ENCODE measurements around the gene PLA2G4E.

PLA2G4E gene

DNA sequence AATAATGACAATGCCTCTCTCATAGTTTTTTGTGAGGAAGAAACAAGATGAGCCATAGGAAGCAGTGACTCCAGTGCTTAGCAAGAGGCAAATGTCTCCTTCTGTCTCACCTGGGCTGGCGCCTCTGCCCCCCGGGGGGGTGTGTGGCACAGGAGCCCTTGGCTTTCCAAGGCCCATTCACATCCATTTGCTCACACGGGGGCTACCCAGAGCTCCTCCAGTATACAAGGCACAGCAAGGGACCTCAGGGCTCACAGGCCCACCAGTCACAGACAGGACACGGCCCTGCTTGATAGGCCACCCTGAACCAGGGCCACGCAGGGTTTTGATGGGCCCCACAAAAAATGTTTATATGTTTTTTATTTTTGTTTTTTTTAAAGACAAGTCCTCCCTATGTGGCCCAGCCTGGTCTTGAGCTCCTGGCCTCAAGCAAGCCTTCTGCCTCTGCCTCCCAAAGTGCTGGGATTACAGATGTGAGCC, 26.6 kb downstream of the PLA2G4E start:
- Histone ChIP-seq H3K9me3 (no peaks in the 10 kb centered on the region), H3K4me3 (no peak overlapping the region), H3K27me3 (no peaks in the 10 kb centered on the region), H3K4me1 (no peaks in the 10 kb centered on the region), H3K36me3 (no peaks in the 10 kb centered on the region), H3K27ac (no peak overlapping the region)
- DNase-seq: no peak
- intact Hi-C loops (cut with DNase I; ENCODE audit: low total_unique reads): no loop called here
- TF ChIP-seq, protein P1, sequence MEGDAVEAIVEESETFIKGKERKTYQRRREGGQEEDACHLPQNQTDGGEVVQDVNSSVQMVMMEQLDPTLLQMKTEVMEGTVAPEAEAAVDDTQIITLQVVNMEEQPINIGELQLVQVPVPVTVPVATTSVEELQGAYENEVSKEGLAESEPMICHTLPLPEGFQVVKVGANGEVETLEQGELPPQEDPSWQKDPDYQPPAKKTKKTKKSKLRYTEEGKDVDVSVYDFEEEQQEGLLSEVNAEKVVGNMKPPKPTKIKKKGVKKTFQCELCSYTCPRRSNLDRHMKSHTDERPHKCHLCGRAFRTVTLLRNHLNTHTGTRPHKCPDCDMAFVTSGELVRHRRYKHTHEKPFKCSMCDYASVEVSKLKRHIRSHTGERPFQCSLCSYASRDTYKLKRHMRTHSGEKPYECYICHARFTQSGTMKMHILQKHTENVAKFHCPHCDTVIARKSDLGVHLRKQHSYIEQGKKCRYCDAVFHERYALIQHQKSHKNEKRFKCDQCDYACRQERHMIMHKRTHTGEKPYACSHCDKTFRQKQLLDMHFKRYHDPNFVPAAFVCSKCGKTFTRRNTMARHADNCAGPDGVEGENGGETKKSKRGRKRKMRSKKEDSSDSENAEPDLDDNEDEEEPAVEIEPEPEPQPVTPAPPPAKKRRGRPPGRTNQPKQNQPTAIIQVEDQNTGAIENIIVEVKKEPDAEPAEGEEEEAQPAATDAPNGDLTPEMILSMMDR (IDR thresholded peaks at IDR 0.05): no peak

DNA sequence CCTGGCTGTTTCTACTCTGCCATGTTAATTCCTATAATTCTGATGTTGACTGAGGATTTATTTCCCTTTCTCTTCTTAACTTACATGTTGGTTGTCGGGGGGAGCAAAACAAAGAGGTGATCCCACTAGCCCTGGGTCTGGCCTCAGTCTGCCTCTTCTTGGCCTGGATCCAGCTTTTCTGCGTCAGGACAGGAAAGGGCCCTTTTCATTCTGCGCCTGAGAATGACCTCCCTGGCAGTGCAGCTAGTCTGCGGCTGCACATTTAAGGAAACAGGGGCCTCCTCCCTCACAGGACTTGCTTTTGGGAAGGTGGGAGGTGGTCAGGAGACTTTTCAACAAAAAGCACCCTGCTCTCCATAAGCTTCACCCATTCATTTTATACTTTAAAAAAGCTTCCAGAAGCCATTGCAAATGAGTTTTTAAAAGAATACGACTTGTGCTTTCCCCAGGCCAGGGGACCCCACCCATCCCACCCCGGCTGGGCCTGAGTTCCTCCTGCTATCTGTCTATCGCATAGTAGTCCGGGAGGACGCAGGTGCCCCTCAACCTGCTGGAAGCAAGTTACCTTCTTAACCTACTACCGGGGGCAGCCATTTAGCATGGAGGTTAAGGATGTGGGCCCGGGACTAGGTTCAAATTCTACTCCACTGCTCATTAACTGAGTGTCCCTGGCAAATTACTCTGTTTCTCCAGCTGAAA, 27.2 kb downstream of the PLA2G4E start:
- Histone ChIP-seq H3K4me1 (no peaks in the 10 kb centered on the region), H3K27me3 (no peaks in the 10 kb centered on the region), H3K9me3 (no peaks in the 10 kb centered on the region), H3K27ac (no peak overlapping the region), H3K36me3 (no peaks in the 10 kb centered on the region), H3K4me3 (no peak overlapping the region)
- intact Hi-C loops (cut with DNase I; ENCODE audit: low total_unique reads): no loop called here
- TF ChIP-seq, protein P1 (IDR thresholded peaks at IDR 0.05): no peak
- no peak for DNase-seq

DNA sequence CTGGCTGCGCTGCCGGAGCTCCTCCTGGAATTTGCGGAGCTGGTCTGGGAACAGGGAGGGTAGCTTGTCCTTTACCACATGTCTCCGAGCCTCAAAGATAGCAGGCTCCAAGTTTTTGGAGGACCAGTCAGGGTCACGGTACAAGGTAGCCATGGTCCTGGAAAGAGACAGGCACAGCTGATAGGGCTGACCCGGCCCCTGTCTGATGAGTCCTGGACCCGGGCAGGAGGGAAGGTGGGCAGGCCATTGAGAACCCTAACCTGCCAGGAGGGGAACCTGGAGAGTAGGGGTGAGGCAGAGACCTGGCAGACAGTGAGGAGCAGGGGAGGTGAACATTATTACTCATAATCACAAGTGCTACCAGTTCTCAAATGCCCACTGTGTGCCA, 28.0 kb downstream of the PLA2G4E start:
- Histone ChIP-seq H3K4me3 (no peak overlapping the region), H3K27me3 (no peaks in the 10 kb centered on the region), H3K36me3 (no peaks in the 10 kb centered on the region), H3K27ac (no peak overlapping the region), H3K9me3 (no peaks in the 10 kb centered on the region), H3K4me1 (no peaks in the 10 kb centered on the region)
- DNase-seq: no peak
- TF ChIP-seq, protein P1 (IDR thresholded peaks at IDR 0.05): no peak
- intact Hi-C loops (cut with DNase I; ENCODE audit: low total_unique reads): no loop called here

DNA sequence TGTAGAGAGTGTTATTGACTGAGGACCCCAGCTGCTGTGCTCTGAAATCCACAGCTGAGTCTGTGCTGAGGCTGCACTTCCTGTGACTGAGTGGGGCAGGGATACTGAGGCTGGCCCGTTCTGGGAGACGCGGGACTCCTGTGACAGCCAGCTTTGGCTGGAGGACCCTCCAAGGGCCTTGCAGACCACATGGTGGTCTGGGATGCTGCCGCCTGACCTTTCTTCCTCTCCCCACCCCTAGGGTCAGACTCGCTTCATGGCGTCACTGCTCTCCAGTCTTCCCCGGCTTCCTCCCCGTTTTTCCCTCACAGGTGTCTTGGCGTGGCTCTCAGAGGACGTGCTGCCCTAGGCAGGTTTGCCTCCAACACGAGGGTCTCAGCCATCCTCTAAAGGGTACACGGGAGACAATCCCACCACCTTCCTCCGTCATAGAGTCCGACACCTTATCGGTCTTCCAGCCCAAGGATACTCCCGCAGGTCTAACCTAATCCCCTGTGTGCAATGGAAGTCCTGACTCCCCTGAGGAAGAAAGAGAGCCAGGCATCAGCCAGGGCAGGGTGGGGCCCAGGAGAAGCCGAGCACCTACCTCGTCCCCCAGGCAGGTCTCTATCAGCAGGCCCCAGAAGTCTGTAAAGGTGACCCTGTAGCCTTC, 28.6 kb downstream of the PLA2G4E start:
- no peaks in the 10 kb centered on the region for H3K36me3 ChIP-seq
- no peak overlapping the region for H3K4me3 ChIP-seq
- TF ChIP-seq, protein P1 (IDR thresholded peaks at IDR 0.05): no peak
- H3K27me3 ChIP-seq: no peaks in the 10 kb centered on the region
- no peak overlapping the region for H3K27ac ChIP-seq
- no peaks in the 10 kb centered on the region for H3K9me3 ChIP-seq
- peak in 1 of 2 donors; percentile 51 for DNase-seq
- intact Hi-C loops (cut with DNase I; ENCODE audit: low total_unique reads): no loop called here
- no peaks in the 10 kb centered on the region for H3K4me1 ChIP-seq

DNA sequence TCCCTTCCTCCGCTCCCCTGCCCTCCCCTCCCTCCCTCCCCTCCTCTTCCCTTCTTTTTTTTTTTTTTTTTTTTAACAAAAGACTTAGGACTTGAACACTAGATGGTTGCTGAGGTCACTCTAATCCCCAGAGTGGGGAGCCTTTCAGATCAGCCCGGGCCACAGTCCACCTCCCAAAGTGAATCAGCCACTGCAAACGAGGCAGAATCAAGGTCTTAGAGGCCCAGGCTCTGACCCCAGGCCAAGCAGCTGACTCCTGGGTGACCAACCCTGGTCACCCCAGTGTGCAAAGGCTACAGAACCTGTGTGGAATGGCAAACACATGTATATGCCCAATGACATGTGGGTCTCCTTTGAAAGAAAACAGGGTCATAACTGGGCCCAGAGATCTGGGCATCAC, 30.2 kb downstream of the PLA2G4E start:
- no peak for DNase-seq
- no peaks in the 10 kb centered on the region for H3K9me3 ChIP-seq
- H3K27me3 ChIP-seq: no peaks in the 10 kb centered on the region
- TF ChIP-seq, protein P1 (IDR thresholded peaks at IDR 0.05): no peak
- H3K27ac ChIP-seq: no peak overlapping the region
- H3K36me3 ChIP-seq: no peaks in the 10 kb centered on the region
- intact Hi-C loops (cut with DNase I; ENCODE audit: low total_unique reads): loop anchor here (2.0 kb wide), 1 partner anchor 94 kb away; no protein-coding TSS in a partner anchor
- peaks cover 0 to 3% (median under 1%) of the 10 kb centered on the region in 4 donors for H3K4me1 ChIP-seq
- H3K4me3 ChIP-seq: no peak overlapping the region
